ENCODE measurements around the gene POGZ.

DNA sequence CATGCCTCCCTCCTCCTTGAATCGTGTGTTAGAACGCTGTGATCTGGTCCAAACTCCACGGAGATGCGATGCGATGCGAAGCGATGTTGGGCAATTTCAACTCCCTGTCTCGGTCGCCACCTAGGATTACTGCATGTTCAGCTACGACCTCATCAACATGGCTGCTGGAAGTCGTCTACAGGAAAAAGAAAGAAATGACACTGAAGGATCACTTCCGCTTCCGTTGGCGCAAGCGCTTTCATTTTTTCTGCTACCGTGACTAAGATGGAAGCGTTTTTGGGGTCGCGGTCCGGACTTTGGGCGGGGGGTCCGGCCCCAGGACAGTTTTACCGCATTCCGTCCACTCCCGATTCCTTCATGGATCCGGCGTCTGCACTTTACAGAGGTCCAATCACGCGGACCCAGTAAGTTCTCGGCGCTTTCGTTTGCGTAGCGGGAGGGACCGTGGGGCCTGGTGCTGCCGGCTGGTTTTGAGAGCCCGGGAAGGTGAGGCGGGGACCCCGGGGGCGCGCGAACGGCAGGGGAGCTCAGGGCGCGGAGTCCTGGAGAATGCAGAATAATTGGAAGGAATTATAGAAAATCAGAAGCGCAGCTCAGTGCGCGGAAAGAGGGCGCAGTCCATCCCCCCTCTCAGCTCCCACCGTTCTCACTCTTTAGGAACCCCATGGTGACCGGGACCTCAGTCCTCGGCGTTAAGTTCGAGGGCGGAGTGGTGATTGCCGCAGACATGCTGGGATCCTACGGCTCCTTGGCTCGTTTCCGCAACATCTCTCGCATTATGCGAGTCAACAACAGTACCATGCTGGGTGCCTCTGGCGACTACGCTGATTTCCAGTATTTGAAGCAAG lies 59.7 kb downstream of the POGZ start, which contains the start of gene PSMB4:
- TF ChIP-seq POLR2AphosphoS5 (IDR thresholded peaks at IDR 0.05) (peak; percentile 95 to 96), POLR2A (IDR thresholded peaks at IDR 0.05; ENCODE audit: low read depth) (peak; percentile 38), EP300 (IDR thresholded peaks at IDR 0.05) (no peak)
- TF ChIP-seq, protein P1, sequence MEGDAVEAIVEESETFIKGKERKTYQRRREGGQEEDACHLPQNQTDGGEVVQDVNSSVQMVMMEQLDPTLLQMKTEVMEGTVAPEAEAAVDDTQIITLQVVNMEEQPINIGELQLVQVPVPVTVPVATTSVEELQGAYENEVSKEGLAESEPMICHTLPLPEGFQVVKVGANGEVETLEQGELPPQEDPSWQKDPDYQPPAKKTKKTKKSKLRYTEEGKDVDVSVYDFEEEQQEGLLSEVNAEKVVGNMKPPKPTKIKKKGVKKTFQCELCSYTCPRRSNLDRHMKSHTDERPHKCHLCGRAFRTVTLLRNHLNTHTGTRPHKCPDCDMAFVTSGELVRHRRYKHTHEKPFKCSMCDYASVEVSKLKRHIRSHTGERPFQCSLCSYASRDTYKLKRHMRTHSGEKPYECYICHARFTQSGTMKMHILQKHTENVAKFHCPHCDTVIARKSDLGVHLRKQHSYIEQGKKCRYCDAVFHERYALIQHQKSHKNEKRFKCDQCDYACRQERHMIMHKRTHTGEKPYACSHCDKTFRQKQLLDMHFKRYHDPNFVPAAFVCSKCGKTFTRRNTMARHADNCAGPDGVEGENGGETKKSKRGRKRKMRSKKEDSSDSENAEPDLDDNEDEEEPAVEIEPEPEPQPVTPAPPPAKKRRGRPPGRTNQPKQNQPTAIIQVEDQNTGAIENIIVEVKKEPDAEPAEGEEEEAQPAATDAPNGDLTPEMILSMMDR (IDR thresholded peaks at IDR 0.05) = peak; percentile 26 to 57 (median 30)
